Rectal smooth muscle tissue (tissue), 1 donor: Measurements from ENCODE around the gene HSPA1L.

Source experiments
- H3K27ac ChIP-seq: one replicate; pipeline ENCODE4 v1.7.0; 2013; ENCODE audit warnings: low read depth, low read length, inconsistent platforms
- H3K27me3 ChIP-seq: one replicate; pipeline ENCODE4 v1.7.0; 2013; ENCODE audit warnings: low read length; ENCODE audit not compliant: control insufficient read depth, insufficient read depth
- H3K36me3 ChIP-seq: one replicate; pipeline ENCODE4 v1.7.0; 2013; ENCODE audit warnings: low read length; ENCODE audit not compliant: control insufficient read depth, insufficient read depth
- H3K4me1 ChIP-seq: one replicate; pipeline ENCODE4 v1.7.0; 2013; ENCODE audit warnings: low read length; ENCODE audit not compliant: control insufficient read depth, insufficient read depth
- H3K4me3 ChIP-seq: one replicate; pipeline ENCODE4 v1.7.0; 2013; ENCODE audit warnings: low read length
- H3K9ac ChIP-seq: one replicate; pipeline ENCODE4 v1.7.0; 2013; ENCODE audit warnings: low read length

HSPA1L gene

GRCh38 chr6:31782126-31782855 is 32.8 kb downstream of the HSPA1L start:
- Histone ChIP-seq H3K4me3 (no peak overlapping the region), H3K36me3 (peaks cover 40% of the 10 kb centered on the region), H3K9ac (no peak overlapping the region), H3K27ac (no peak overlapping the region), H3K27me3 (no peaks in the 10 kb centered on the region), H3K4me1 (no peaks in the 10 kb centered on the region)

DNA sequence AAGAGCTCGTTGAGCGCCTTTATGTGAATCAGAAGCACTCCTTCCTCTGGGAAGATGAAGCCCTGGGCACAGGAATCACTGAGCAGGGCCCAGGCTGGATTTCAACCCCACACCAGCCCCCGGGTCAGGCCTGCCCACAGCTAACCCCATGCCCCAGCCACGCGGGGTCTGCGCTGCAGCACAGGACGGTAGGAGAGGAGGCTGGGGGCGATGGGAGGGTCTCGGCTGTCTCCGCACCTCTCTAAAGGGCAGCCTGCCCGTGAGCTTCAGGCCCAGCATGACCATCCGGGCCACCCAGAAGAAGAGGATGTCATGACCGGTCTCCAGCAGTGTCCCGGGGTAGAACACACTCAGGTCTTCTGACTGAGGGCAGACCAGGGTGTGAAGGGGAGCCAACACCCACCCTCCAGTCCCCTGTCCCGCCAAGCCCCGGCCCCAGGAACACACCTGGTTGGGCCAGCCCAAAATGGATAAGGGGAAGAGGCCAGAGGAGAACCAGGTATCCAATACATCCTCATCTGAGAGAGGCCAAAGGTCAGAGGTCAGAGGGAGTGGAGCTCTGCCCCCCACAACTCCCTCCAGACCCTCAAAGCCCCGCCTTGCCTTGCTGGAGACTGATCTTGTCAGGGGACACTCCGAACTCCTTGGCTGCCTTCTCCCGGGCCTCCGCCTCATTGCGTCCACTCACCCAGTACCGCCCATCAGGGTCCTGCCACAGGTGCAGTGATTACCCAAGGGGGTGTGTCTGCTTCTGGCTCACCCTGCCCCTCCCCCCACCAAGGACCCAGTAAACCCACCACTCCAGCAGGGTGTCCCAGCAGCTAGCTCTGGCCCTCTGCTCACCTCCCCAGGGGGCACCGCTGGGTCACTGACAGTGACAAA is 33.6 kb downstream of the HSPA1L start:
- no peak overlapping the region for H3K4me3 ChIP-seq
- no peak overlapping the region for H3K27ac ChIP-seq
- H3K36me3 ChIP-seq: peaks cover 40% of the 10 kb centered on the region
- no peaks in the 10 kb centered on the region for H3K4me1 ChIP-seq
- H3K27me3 ChIP-seq: no peaks in the 10 kb centered on the region
- no peak overlapping the region for H3K9ac ChIP-seq

DNA sequence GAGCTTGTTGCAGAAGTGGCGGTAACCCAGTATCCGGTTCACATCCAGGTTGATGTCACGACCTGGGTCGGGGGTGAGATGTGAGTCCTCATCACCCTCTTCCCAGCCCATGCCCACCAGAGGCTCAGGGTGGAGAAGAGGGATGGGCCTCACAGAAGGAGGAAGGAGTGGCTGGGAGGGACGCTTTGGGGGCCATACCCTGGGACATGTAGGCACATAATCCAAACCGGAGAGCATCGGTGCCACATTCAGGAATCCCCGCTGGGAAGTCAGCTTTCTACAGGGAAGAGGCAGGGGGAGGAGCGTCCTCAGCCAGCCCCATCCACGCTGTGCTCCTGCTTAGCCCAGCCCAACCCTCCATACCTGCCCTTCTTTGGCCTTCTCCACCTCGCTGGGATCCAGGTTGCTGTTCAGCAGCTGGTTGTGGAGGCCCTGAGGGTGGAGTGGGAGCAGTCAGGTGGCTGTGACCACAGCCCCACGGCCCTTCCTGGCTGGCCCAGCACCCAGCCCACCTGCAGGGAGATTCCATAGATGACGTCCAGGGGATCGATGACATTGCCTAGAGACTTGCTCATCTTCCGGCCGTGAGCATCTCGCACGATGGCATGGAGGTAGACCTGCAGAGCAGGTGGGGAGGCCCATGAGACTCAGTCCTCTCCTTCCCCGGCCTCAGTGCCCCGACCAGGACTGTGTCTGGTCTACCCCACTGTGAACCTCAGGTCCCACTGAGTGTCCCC is 34.4 kb downstream of the HSPA1L start:
- Histone ChIP-seq H3K27me3 (no peaks in the 10 kb centered on the region), H3K27ac (no peak overlapping the region), H3K9ac (no peak overlapping the region), H3K36me3 (peaks cover 40% of the 10 kb centered on the region), H3K4me3 (no peak overlapping the region), H3K4me1 (no peaks in the 10 kb centered on the region)

DNA sequence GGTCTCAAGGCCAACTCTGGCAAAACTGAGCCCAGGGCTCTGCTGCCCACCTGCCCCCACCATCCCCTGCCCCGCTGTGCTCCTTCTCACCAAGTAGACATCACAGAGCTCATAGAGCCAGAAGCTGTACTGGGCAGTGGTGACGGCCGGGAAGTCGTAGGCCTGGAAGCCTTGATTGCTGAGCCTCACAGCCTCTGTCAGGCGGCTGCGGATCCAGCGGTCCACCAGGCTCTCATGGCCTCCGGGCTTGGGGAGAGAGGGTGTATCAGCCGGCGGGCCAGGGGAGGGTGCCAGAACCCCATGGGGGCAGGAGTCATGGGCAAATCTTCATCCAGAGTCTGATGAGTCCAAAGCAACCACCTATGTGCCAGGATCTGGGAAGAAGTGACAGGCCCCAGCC is 35.2 kb downstream of the HSPA1L start:
- Histone ChIP-seq H3K9ac (no peak overlapping the region), H3K36me3 (peaks cover 34% of the 10 kb centered on the region), H3K4me1 (no peaks in the 10 kb centered on the region), H3K4me3 (no peak overlapping the region), H3K27ac (no peak overlapping the region), H3K27me3 (no peaks in the 10 kb centered on the region)

- Histone ChIP-seq H3K36me3 (peaks cover 28% of the 10 kb centered on the region), H3K27ac (no peak overlapping the region), H3K4me3 (no peak overlapping the region), H3K9ac (no peak overlapping the region), H3K4me1 (no peaks in the 10 kb centered on the region), H3K27me3 (no peaks in the 10 kb centered on the region)
These were observed 35.8 kb downstream of the HSPA1L start for GRCh38 chr6:31778999-31779885.

DNA sequence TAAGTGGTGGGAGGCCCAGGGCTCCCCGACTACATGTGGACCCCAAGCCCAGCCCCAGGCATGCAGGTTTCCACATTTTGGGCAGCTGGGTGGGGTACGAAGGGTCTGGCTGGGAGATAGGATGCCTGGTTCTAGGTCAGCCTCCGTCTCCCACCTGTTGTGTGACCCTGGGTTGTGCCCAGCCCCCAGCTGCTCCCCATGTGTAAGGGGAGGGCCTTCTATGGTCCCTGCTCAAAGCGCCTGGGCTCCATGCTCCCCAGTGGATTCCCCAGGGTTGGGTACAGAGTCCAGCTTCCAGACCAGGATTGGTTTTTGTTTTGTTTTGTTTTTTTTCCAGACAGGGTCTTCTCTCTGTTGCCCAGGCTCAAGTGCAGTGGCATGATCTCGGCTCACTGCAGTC is 36.9 kb downstream of the HSPA1L start:
- no peak overlapping the region for H3K27ac ChIP-seq
- no peak overlapping the region for H3K9ac ChIP-seq
- no peaks in the 10 kb centered on the region for H3K27me3 ChIP-seq
- peaks cover 24% of the 10 kb centered on the region for H3K36me3 ChIP-seq
- H3K4me1 ChIP-seq: no peaks in the 10 kb centered on the region
- H3K4me3 ChIP-seq: no peak overlapping the region

GRCh38 chr6:31777667-31778050 is 37.4 kb downstream of the HSPA1L start:
- no peaks in the 10 kb centered on the region for H3K4me1 ChIP-seq
- no peak overlapping the region for H3K4me3 ChIP-seq
- no peak overlapping the region for H3K9ac ChIP-seq
- H3K27me3 ChIP-seq: no peaks in the 10 kb centered on the region
- H3K27ac ChIP-seq: no peak overlapping the region
- peaks cover 19% of the 10 kb centered on the region for H3K36me3 ChIP-seq

GRCh38 chr6:31776989-31777666 is 38.0 kb downstream of the HSPA1L start, which contains the start of gene VWA7:
TSS of gene VWA7 (minus strand) at chr6:31777328. CDS start at chr6:31776779, 549 bp downstream.
- H3K4me1 ChIP-seq: no peaks in the 10 kb centered on the region
- no peak within 1 kb of the TSS for H3K4me3 ChIP-seq
- no peak within 1 kb of the TSS for H3K27ac ChIP-seq
- H3K27me3 ChIP-seq: no peaks in the 10 kb centered on the region
- H3K36me3 ChIP-seq: peaks cover 15% of the 10 kb centered on the region
- H3K9ac ChIP-seq: no peak within 1 kb of the TSS

DNA sequence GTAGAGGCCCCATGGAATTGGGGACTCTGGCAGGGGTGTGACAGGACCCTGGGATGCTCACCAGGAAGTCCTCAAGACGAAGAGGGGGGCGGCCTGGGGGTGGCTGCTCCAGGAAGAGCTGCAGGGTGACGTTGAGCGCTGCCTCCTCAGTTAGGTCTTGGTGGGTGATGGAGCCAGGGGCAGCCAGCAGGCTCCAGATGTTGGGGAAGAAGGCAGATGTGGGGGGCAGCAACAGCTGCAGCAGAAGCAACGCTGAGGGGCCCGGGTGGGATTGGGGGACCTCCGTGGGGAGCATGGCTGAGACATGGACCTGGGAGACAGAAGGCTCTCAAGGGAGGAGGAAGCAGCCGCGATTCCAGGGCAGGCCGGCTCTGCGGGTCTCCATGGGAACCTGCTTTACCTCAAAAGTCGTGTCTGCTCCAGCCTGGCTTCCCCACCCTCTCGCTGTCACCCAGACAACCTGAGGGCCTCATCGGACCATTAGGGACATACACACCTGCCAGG is 38.5 kb downstream of the HSPA1L start:
- Histone ChIP-seq H3K4me1 (no peaks in the 10 kb centered on the region), H3K36me3 (peaks cover 13% of the 10 kb centered on the region), H3K9ac (no peak overlapping the region), H3K4me3 (no peak overlapping the region), H3K27me3 (no peaks in the 10 kb centered on the region), H3K27ac (no peak overlapping the region)

- no peak overlapping the region for H3K27ac ChIP-seq
- H3K4me3 ChIP-seq: no peak overlapping the region
- H3K4me1 ChIP-seq: no peaks in the 10 kb centered on the region
- H3K27me3 ChIP-seq: no peaks in the 10 kb centered on the region
- peaks cover 8% of the 10 kb centered on the region for H3K36me3 ChIP-seq
- no peak overlapping the region for H3K9ac ChIP-seq
These were observed 39.2 kb downstream of the HSPA1L start for GRCh38 chr6:31775633-31776484.
